KMS-11 (cell line): ENCODE measurements around the gene CD22.

Experiments used
- H2AFZ ChIP-seq: fragments of 200-600 bp; sonication (generic); 2 replicates; pipeline ENCODE4 v1.6.1; 2016; ENCODE audit warnings: antibody characterized with exemption, mixed run types, low read depth
- H3K27ac ChIP-seq: fragments of 200-600 bp; sonication (generic); 2 replicates; pipeline ENCODE4 v1.6.1; 2016; ENCODE audit warnings: mild to moderate bottlenecking, mixed run types
- H3K27me3 ChIP-seq: fragments of 200-600 bp; sonication (generic); 2 replicates; pipeline ENCODE4 v1.6.1; 2017; ENCODE audit warnings: mild to moderate bottlenecking, low read depth, mixed run types, moderate library complexity; ENCODE audit not compliant: insufficient read depth
- H3K36me3 ChIP-seq: fragments of 200-600 bp; sonication (generic); 2 replicates; pipeline ENCODE4 v1.6.1; 2017; ENCODE audit warnings: mild to moderate bottlenecking, mixed run types; ENCODE audit not compliant: insufficient read depth
- H3K4me1 ChIP-seq: fragments of 200-600 bp; sonication (generic); 2 replicates; pipeline ENCODE4 v1.6.1; 2016; ENCODE audit warnings: mild to moderate bottlenecking, low read depth, mixed run types; ENCODE audit not compliant: poor library complexity, severe bottlenecking
- H3K4me2 ChIP-seq: fragments of 200-600 bp; sonication (generic); 2 replicates; pipeline ENCODE4 v1.7.0; 2016; ENCODE audit warnings: mild to moderate bottlenecking, mixed run types
- H3K4me3 ChIP-seq: fragments of 200-600 bp; sonication (generic); IDR thresholded peaks from 2 replicates; pipeline ENCODE4 v1.6.1; 2017; ENCODE audit warnings: low read depth, low read length, mixed read lengths; ENCODE audit not compliant: insufficient read depth
- H3K79me2 ChIP-seq: fragments of 200-600 bp; sonication (generic); 2 replicates; pipeline ENCODE4 v1.6.1; 2016; ENCODE audit warnings: low read depth, mixed run types; ENCODE audit not compliant: insufficient read depth
- H3K9ac ChIP-seq: fragments of 200-600 bp; sonication (generic); 2 replicates; pipeline ENCODE4 v1.6.1; 2016; ENCODE audit warnings: mild to moderate bottlenecking, mixed run types
- H4K20me1 ChIP-seq: fragments of 200-600 bp; sonication (generic); 2 replicates; pipeline ENCODE4 v1.6.1; 2016; ENCODE audit warnings: mild to moderate bottlenecking, mixed run types; ENCODE audit not compliant: insufficient read depth
- TF ChIP-seq, protein P1 (sequence below): fragments of 200-600 bp; sonication (generic); conservative IDR thresholded peaks from 2 replicates; pipeline ENCODE4 v1.6.1; 2017; ENCODE audit warnings: low read depth, mild to moderate bottlenecking, antibody characterized with exemption, low read length, moderate library complexity, mixed read lengths

The CD22 gene

DNA sequence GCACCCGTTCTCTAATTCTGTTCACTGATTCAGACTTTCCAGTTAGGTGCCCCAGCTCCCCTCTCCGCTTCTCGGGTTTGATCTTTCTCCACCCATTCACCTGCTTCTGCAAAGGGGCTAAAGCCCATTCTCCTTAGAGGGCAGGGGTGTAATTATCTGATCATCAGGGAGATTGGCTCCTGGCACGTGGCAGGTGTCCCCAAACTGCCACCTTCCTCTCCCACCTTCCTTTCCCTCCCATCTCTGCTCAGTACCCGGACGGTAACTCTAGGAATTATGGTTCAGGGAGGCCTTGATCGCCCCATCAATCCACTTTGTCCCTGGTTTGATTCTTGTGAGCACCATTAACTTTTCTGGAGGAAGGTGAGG, 18.9 kb downstream of the CD22 start:
- Histone ChIP-seq H3K4me1 (no peaks in the 10 kb centered on the region), H3K36me3 (no peaks in the 10 kb centered on the region), H4K20me1 (no peaks in the 10 kb centered on the region), H3K27ac (no peak overlapping the region), H3K4me2 (no peak overlapping the region), H2AFZ (no peak overlapping the region), H3K27me3 (peaks cover 66% of the 10 kb centered on the region), H3K79me2 (no peaks in the 10 kb centered on the region), H3K4me3 (no peak overlapping the region), H3K9ac (no peak overlapping the region)
- TF ChIP-seq, protein P1, sequence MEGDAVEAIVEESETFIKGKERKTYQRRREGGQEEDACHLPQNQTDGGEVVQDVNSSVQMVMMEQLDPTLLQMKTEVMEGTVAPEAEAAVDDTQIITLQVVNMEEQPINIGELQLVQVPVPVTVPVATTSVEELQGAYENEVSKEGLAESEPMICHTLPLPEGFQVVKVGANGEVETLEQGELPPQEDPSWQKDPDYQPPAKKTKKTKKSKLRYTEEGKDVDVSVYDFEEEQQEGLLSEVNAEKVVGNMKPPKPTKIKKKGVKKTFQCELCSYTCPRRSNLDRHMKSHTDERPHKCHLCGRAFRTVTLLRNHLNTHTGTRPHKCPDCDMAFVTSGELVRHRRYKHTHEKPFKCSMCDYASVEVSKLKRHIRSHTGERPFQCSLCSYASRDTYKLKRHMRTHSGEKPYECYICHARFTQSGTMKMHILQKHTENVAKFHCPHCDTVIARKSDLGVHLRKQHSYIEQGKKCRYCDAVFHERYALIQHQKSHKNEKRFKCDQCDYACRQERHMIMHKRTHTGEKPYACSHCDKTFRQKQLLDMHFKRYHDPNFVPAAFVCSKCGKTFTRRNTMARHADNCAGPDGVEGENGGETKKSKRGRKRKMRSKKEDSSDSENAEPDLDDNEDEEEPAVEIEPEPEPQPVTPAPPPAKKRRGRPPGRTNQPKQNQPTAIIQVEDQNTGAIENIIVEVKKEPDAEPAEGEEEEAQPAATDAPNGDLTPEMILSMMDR: no peak

DNA sequence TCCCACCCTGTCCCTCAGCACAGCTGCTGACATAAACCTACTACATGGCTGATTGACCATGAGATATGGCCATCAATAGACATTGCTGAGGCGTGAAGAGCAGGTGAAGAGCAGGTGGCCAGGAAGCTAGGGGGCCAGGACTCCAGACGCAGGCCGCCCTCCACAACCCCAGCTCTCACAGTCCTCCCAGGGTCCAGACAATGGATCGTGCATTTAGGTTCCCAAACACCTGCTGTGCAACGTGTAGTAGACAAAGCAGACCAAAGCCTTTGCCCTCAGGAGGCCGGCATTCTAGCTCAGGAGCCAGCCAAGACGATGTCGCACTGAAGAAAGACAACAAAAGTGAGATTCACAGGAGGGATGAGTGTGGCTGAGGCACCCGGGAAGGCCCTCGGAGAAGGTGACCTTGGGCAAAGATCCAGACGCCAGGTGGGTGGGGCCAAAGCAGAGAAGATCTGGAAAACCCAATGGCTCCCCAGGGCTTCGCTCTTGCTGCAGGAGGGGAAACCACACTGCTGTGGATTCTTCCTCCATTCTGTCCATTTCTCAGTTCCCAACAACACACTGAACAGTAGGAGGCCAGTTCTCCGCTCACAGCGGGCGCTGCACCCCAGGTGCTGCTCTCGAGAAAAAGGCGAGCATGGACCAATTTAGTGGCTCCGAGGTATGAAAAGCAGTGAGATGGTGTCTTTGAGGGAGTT, 20.1 kb downstream of the CD22 start:
- Histone ChIP-seq H2AFZ (no peak overlapping the region), H3K27me3 (peaks cover 63% of the 10 kb centered on the region), H3K79me2 (no peaks in the 10 kb centered on the region), H3K27ac (no peak overlapping the region), H4K20me1 (no peaks in the 10 kb centered on the region), H3K4me3 (no peak overlapping the region), H3K4me2 (no peak overlapping the region), H3K9ac (no peak overlapping the region), H3K4me1 (no peaks in the 10 kb centered on the region), H3K36me3 (no peaks in the 10 kb centered on the region)
- TF ChIP-seq, protein P1: no peak

DNA sequence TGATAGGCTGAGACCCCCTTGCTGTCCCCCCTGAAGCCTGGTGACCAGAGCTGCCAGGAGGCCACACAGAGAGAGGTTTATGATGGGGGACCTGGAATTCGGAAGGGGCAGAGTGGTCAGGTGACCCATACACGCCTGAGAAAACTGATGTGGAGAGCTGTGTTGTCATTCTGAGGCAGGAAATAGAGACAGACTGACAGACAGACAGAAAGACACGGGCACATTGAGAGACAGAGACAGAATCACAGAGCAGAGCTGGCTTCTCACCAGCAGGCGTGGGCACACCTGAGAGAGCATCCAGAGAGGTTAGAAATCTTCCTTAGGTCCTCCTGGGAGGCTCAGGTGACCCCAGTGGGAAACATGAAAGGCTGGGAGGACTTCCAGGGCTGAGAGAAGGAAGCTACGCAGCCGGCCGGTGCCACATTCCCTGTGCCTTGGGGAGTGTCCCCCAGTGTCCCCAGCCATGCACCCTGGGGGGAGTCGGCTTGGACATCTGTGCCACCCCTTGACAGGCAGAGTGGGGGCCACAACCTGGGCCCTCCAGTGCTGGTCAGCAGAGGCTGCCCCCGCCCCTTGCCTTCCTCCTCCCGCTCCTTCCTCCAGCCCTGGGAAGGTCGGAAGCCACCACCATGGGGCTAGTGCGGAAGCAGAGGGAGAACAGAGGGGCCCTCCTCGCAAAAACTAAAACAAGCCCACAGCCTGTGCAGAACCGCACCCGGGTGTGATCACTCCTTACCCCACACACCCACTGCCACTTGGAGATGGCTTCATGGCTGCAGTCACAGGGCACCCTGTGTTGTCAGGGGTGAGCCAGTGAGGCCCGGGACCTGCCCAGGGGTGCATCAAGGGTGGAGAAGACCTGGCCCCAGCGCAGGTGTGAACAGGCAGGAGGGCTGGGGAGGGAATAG, 20.9 kb downstream of the CD22 start:
- no peak overlapping the region for H3K4me3 ChIP-seq
- H3K36me3 ChIP-seq: no peaks in the 10 kb centered on the region
- no peaks in the 10 kb centered on the region for H4K20me1 ChIP-seq
- H3K27ac ChIP-seq: no peak overlapping the region
- no peak overlapping the region for H3K9ac ChIP-seq
- H2AFZ ChIP-seq: no peak overlapping the region
- TF ChIP-seq, protein P1: no peak
- H3K4me1 ChIP-seq: no peaks in the 10 kb centered on the region
- no peaks in the 10 kb centered on the region for H3K79me2 ChIP-seq
- H3K4me2 ChIP-seq: no peak overlapping the region
- peaks cover 57% of the 10 kb centered on the region for H3K27me3 ChIP-seq

DNA sequence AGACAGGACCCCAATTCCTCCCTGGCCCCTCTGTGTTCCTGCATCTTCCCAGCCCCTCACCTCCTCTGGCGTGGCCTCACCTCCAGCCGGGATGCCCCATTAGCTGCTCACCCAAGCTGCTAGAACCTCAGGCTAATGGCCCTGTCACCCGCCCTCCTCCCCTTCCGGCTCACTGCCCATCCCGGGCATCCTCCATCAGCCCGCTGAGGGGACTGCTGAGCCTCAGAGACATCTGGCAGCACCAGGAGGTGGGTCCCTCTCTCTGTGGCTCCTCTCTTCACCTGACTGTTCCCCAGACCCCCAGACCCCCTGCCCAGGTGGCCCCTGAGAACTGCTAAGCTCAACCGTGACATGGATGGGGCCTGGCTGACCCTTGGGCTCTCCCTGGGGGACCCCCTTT, 21.6 kb downstream of the CD22 start:
- H3K4me2 ChIP-seq: no peak overlapping the region
- no peak overlapping the region for H3K27ac ChIP-seq
- H3K4me1 ChIP-seq: no peaks in the 10 kb centered on the region
- H3K9ac ChIP-seq: no peak overlapping the region
- no peak overlapping the region for H3K4me3 ChIP-seq
- no peaks in the 10 kb centered on the region for H3K79me2 ChIP-seq
- H3K36me3 ChIP-seq: no peaks in the 10 kb centered on the region
- H3K27me3 ChIP-seq: peaks cover 57% of the 10 kb centered on the region
- TF ChIP-seq, protein P1: no peak
- H2AFZ ChIP-seq: no peak overlapping the region
- H4K20me1 ChIP-seq: no peaks in the 10 kb centered on the region
